Psoas muscle (tissue), 8 donors: Measurements from ENCODE around the gene STX1A. TPM values are rescaled to one million over a fixed set of nuclear protein-coding genes. Genes with fewer than 3 reads are reported as not detected.

Experiments
- ATAC-seq, 4 donors: fragments of 200-7000 bp; cut with Tn5 transposase; one replicate each; pipeline ENCODE4 v1.9.1; 2020; ENCODE audit warnings: moderate library complexity in 3 of 4, mild to moderate bottlenecking in 2 of 4
- DNase-seq, 2 donors: peaks; one replicate each; pipeline ENCODE4 v3.0.0-alpha.2; 2020
- H3K27ac ChIP-seq: fragments of 200-600 bp; one replicate; pipeline ENCODE4 v1.8.0; 2022
- H3K27me3 ChIP-seq, 3 donors: fragments of 200-600 bp in 1 of 3; one replicate each; pipeline versions ENCODE4 v1.6.1 to v1.8.0; 2013 to 2022; ENCODE audit warnings: low read length in 2 of 3, mild to moderate bottlenecking in 2 of 3, moderate library complexity in 1 of 3; ENCODE audit not compliant: insufficient read depth in 3 of 3
- H3K36me3 ChIP-seq, 2 donors: fragments of 200-600 bp in 1 of 2; one replicate each; pipeline versions ENCODE4 v1.6.1 to v1.8.0; 2013 to 2022; ENCODE audit warnings: low read depth in 1 of 2, mild to moderate bottlenecking in 1 of 2, moderate library complexity in 1 of 2; ENCODE audit not compliant: insufficient read depth in 1 of 2
- H3K4me1 ChIP-seq: fragments of 200-600 bp; one replicate; pipeline ENCODE4 v1.8.0; 2022
- H3K4me3 ChIP-seq: fragments of 200-600 bp; one replicate; pipeline ENCODE4 v1.8.0; 2022; ENCODE audit warnings: mild to moderate bottlenecking
- H3K9me3 ChIP-seq: fragments of 200-600 bp; one replicate; pipeline ENCODE4 v1.8.0; 2022
- CTCF ChIP-seq: fragments of 200-600 bp; IDR thresholded peaks from one replicate; pipeline ENCODE4 v1.8.0; 2022; ENCODE audit warnings: antibody characterized with exemption
- WGBS, 3 donors: extraction: QIAGEN DNeasy Blood & Tissue Kit; methylation state at CpG; one replicate each; pipeline versions ENCODE4 v1.1.6 to v1.1.7; 2013; 5-methylcytosine and 5-hydroxymethylcytosine counted together
- intact Hi-C, 2 donors: fragments of 100-400 bp; cut with DNase I; formaldehyde crosslinking; loops; one replicate each; pipeline versions ENCODE4 v1.11.0 to v1.14.2; 2022
- polyA plus RNA-seq, 3 donors: library from polyadenylated mRNA; stranded (reverse); fragments of 200-250 nt; gene quantifications; one replicate each; pipeline ENCODE4 v1.2.3, GENCODE V29; 2013
- total RNA-seq, 4 donors: library from RNA; stranded (reverse); fragmentation: NEBNext Ultra II Directional in 2 of 4; extraction: Animal tissue kit (Norgen Biotek cat#: 25700) in 2 of 4; gene quantifications; one replicate each; pipeline versions ENCODE4 v1.2.1 to v1.2.4, GENCODE V29; 2021 to 2023
- donor health status: healthy with polysubstance abuse.
- donor health status: DM: no; HTN: no; CAD: no; lungs with moderate emphysema.
- donor health status: Bipolar disorder and iron deficiency.
- donor health status: healthy.
- donor health status: DM: yes; HTN: yes; CAD: no.
- donor health status: DM: no; HTN: no; CAD: no.
- donor health status: DM: no; HTN: no; CAD: no.
- donor health status: DM: yes; HTN: yes; CAD: no.

Gene STX1A
- total and polyA plus RNA-seq, 7 donors = 1.9 to 5.4 (median 2.8) TPM

GRCh38 chr7:73761854-73762658 is 42.6 kb upstream of the STX1A start:
- 46 to 61% (median 50%) methylated on average over 8 of the region's 8 CpGs for WGBS, 3 donors
- Histone ChIP-seq H3K27ac (no peak overlapping the region), H3K27me3 (peaks cover 0 to 3% (median 0%) of the 10 kb centered on the region in 3 donors), H3K9me3 (no peaks in the 10 kb centered on the region), H3K36me3 (no peaks in the 10 kb centered on the region), H3K4me3 (no peak overlapping the region), H3K4me1 (peaks cover 3% of the 10 kb centered on the region)
- DNase-seq = no peak
- intact Hi-C loops = loop anchor here in 1 of 2 donors (10.0 kb wide), 1 partner anchor 63 kb away; no protein-coding TSS in a partner anchor
- no peak for TF ChIP-seq CTCF
- no peak for ATAC-seq

- DNase-seq = no peak
- Histone ChIP-seq H3K4me3 (no peak overlapping the region), H3K36me3 (no peaks in the 10 kb centered on the region), H3K27ac (no peak overlapping the region), H3K9me3 (no peaks in the 10 kb centered on the region), H3K27me3 (no peaks in the 10 kb centered on the region), H3K4me1 (peaks cover 3% of the 10 kb centered on the region)
- WGBS, 3 donors = 61 to 79% (median 62%) methylated on average over 7 of the region's 7 CpGs
- peak in 3 of 4 donors; percentile 46 to 62 (median 53) for ATAC-seq
- intact Hi-C loops = no loop called here
- no peak for TF ChIP-seq CTCF
These were observed 39.2 kb upstream of the STX1A start for GRCh38 chr7:73758581-73759138.

GRCh38 chr7:73749931-73750776 is 30.7 kb upstream of the STX1A start:
- peaks cover 0 to 2% (median 0%) of the 10 kb centered on the region in 3 donors for H3K27me3 ChIP-seq
- no peaks in the 10 kb centered on the region for H3K36me3 ChIP-seq
- no peak overlapping the region for H3K4me3 ChIP-seq
- H3K9me3 ChIP-seq = no peaks in the 10 kb centered on the region
- DNase-seq = no peak
- H3K27ac ChIP-seq = no peak overlapping the region
- no peaks in the 10 kb centered on the region for H3K4me1 ChIP-seq
- no peak for TF ChIP-seq CTCF
- WGBS, 3 donors = 80 to 85% (median 84%) methylated on average over 16 of the region's 16 CpGs
- ATAC-seq = no peak
- intact Hi-C loops = no loop called here

GRCh38 chr7:73746378-73746777 is 26.9 kb upstream of the STX1A start:
- TF ChIP-seq CTCF = no peak
- intact Hi-C loops = no loop called here
- Histone ChIP-seq H3K9me3 (no peaks in the 10 kb centered on the region), H3K4me1 (no peaks in the 10 kb centered on the region), H3K4me3 (no peak overlapping the region), H3K27me3 (peaks cover 0 to 2% (median 0%) of the 10 kb centered on the region in 3 donors), H3K27ac (no peak overlapping the region), H3K36me3 (no peaks in the 10 kb centered on the region)
- DNase-seq (no peak), ATAC-seq (peak in 3 of 4 donors; percentile 31 to 41 (median 39))
- WGBS, 3 donors = 23 to 34% (median 24%) methylated on average over 4 of the region's 4 CpGs
